Loucy (cell line): ENCODE measurements around the gene TAF12.
"Not testable (repeated sequence)": the region's sequence is repeated elsewhere in the genome, so short reads cannot be mapped to it uniquely, and the experiment has no call there.

Experiments
- H2AFZ ChIP-seq: fragments of 200-600 bp; sonication (generic); 2 replicates; pipeline ENCODE4 v1.6.0; 2016; ENCODE audit warnings: antibody characterized with exemption, mild to moderate bottlenecking, low read length, moderate library complexity
- H3F3A ChIP-seq: fragments of 200-600 bp; 2 replicates; pipeline ENCODE4 v1.6.0; 2016; ENCODE audit warnings: antibody characterized with exemption, low read depth, mild to moderate bottlenecking
- H3K27me3 ChIP-seq: fragments of 200-600 bp; sonication (generic); 2 replicates; pipeline ENCODE4 v1.6.1; 2014; ENCODE audit warnings: low read length, mild to moderate bottlenecking; ENCODE audit not compliant: insufficient read depth, poor library complexity, severe bottlenecking
- H3K36me3 ChIP-seq: fragments of 200-600 bp; sonication (generic); 2 replicates; pipeline ENCODE4 v1.6.1; 2016; ENCODE audit warnings: low read length; ENCODE audit not compliant: insufficient read depth
- H3K4me1 ChIP-seq: fragments of 200-600 bp; sonication (generic); 2 replicates; pipeline ENCODE4 v1.5.1; 2014; ENCODE audit warnings: low read length, mild to moderate bottlenecking; ENCODE audit not compliant: insufficient read depth, poor library complexity, severe bottlenecking
- H3K4me2 ChIP-seq: fragments of 200-600 bp; sonication (generic); 2 replicates; pipeline ENCODE4 v1.6.0; 2014; ENCODE audit warnings: antibody characterized with exemption, low read length, low read depth, mild to moderate bottlenecking; ENCODE audit not compliant: poor library complexity, severe bottlenecking
- H3K4me3 ChIP-seq: fragments of 200-600 bp; sonication (generic); 2 replicates; pipeline ENCODE4 v1.5.1; 2014; ENCODE audit warnings: low read length, mild to moderate bottlenecking, mixed read lengths; ENCODE audit not compliant: poor library complexity, severe bottlenecking
- H3K79me2 ChIP-seq: fragments of 200-600 bp; sonication (generic); 2 replicates; pipeline ENCODE4 v1.6.1; 2014; ENCODE audit warnings: low read length; ENCODE audit not compliant: insufficient read depth
- H3K9ac ChIP-seq: fragments of 200-600 bp; sonication (generic); 2 replicates; pipeline ENCODE4 v1.6.0; 2014; ENCODE audit warnings: mild to moderate bottlenecking, low read depth, low read length, moderate library complexity; ENCODE audit not compliant: poor library complexity, severe bottlenecking
- H3K9me2 ChIP-seq: fragments of 200-600 bp; sonication (generic); replicated peaks from 2 replicates; pipeline ENCODE4 v1.6.1; 2016; ENCODE audit warnings: low read depth, low read length, mixed read lengths
- H3K9me3 ChIP-seq: fragments of 200-600 bp; sonication (generic); 2 replicates; pipeline ENCODE4 v1.6.1; 2014; ENCODE audit warnings: mild to moderate bottlenecking, antibody characterized with exemption, low read length, low read depth; ENCODE audit not compliant: insufficient read depth
- H4K20me1 ChIP-seq: fragments of 200-600 bp; sonication (generic); 2 replicates; pipeline ENCODE4 v1.6.0; 2014; ENCODE audit warnings: antibody characterized with exemption, low read length, mild to moderate bottlenecking; ENCODE audit not compliant: insufficient read depth, poor library complexity, severe bottlenecking
- EZH2phosphoT487 ChIP-seq: fragments of 200-600 bp; IDR thresholded peaks from 2 replicates; pipeline ENCODE4 v1.6.1; 2018; ENCODE audit warnings: antibody characterized with exemption, mild to moderate bottlenecking, moderate library complexity, borderline replicate concordance
- TF ChIP-seq, protein P1 (sequence below): fragments of 200-600 bp; sonication (generic); conservative IDR thresholded peaks from 2 replicates; pipeline ENCODE4 v1.5.1; 2014; ENCODE audit warnings: mild to moderate bottlenecking, antibody characterized with exemption, low read length

Gene TAF12

DNA sequence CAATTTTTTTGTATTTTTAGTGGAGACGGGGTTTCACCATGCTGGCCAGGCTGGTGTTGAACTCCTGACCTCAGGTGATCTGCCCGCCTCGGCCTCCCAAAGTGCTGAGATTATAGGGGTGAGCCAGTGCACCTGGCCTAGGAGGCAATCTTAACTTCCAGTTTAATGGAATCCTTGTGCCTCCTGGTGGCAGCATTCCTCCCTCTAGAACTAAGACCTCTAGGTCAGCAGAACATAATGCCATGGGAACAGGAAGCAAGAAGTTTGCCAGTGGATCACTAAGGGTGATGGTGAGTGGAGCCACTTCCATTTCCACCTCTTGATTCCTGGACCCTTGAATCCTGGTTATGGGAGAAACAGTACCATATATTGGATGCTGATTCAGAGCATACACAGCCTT, 11.0 kb upstream of the TAF12 start:
- not testable (repeated sequence) for H3K9ac ChIP-seq, H3K9me2 ChIP-seq, H3K4me3 ChIP-seq, H3K9me3 ChIP-seq, H3K4me2 ChIP-seq, H3F3A ChIP-seq, H3K27me3 ChIP-seq, H3K79me2 ChIP-seq, H3K4me1 ChIP-seq, H2AFZ ChIP-seq, H3K36me3 ChIP-seq, H4K20me1 ChIP-seq
- TF ChIP-seq, protein P1, sequence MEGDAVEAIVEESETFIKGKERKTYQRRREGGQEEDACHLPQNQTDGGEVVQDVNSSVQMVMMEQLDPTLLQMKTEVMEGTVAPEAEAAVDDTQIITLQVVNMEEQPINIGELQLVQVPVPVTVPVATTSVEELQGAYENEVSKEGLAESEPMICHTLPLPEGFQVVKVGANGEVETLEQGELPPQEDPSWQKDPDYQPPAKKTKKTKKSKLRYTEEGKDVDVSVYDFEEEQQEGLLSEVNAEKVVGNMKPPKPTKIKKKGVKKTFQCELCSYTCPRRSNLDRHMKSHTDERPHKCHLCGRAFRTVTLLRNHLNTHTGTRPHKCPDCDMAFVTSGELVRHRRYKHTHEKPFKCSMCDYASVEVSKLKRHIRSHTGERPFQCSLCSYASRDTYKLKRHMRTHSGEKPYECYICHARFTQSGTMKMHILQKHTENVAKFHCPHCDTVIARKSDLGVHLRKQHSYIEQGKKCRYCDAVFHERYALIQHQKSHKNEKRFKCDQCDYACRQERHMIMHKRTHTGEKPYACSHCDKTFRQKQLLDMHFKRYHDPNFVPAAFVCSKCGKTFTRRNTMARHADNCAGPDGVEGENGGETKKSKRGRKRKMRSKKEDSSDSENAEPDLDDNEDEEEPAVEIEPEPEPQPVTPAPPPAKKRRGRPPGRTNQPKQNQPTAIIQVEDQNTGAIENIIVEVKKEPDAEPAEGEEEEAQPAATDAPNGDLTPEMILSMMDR: 0 out of 2 replicates have a peak, but pooled peaks have one; percentile 13

DNA sequence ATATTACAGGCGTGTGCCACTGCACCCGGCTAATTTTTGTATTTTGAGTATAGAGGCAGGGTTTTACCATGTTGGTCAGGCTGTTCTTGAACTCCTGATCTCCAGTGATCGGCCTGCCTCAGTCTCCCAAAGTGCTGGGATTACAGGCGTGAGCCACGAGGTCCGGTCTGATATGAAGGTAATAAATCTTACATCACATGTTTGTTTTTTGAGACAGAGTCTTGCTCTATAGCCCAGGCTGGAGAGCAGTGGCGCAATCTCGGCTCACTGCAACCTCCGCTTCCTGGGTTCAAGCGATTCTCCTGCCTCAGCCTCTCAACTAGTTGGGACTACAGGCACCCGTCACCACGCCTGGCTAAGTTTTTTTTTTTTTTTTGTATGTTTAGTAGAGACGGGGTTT, 10.2 kb upstream of the TAF12 start:
- H3K4me3 ChIP-seq, H3K27me3 ChIP-seq, H3K4me2 ChIP-seq, H3F3A ChIP-seq, H3K4me1 ChIP-seq, H2AFZ ChIP-seq, H4K20me1 ChIP-seq, H3K9me3 ChIP-seq, H3K36me3 ChIP-seq, H3K9ac ChIP-seq, H3K9me2 ChIP-seq, H3K79me2 ChIP-seq: not testable (repeated sequence)

DNA sequence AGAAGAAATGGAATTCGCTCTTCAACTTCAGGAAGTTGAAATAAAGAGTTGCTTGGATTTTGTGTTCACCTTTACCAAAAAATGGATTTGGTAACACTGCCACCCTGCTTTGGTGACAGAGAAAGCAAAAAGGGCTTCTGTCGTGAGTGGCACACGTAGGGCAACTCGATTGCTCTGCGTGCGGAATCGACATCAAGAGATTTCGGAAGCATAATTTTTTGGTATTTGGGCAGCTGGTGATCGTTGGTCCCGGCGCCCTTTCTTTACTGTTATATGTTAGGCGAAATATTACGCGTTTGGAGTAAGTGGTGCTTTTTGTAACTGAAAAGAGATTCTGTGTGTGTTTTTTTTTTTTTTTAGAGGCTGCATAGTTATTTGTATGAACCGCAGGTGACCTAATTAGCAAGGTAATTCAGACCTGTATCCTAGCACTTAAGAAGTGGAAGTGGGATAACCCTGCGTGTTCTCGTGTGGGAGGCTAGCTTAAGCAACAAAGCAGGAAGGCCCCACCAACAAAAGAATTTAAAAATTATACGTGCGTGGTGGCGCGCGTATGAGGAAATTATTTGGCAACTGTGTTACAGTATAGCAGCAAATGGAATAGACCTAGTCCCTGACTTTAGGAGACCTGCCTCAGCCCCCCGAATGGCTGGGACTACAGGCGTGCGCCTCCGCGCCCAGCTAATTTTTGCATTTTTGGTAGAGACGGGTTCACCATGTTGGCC, 5.8 kb upstream of the TAF12 start, which contains the start of gene RNU11:
Gene RNU11 (plus strand): TSS at position 127 of the 725 bp plus-strand sequence.
- H2AFZ ChIP-seq: peak within 1 kb of the TSS; percentile 81
- H3F3A ChIP-seq: peaks cover 10% of the 10 kb centered on the region; the same call in 1 of the 2 replicates
- H3K9me2 ChIP-seq: no peaks in the 10 kb centered on the region
- no peaks in the 10 kb centered on the region for H3K27me3 ChIP-seq
- peak within 1 kb of the TSS; percentile 72 for H3K4me3 ChIP-seq
- no peaks in the 10 kb centered on the region for H3K79me2 ChIP-seq
- no peaks in the 10 kb centered on the region for H3K9me3 ChIP-seq
- no peak for TF ChIP-seq EZH2phosphoT487
- TF ChIP-seq, protein P1: 0 out of 2 replicates have a peak, but pooled peaks have one; percentile 20
- peaks cover 15% of the 10 kb centered on the region for H3K4me1 ChIP-seq
- peak within 1 kb of the TSS; percentile 75 for H3K9ac ChIP-seq
- no peaks in the 10 kb centered on the region for H4K20me1 ChIP-seq
- H3K4me2 ChIP-seq: peak within 1 kb of the TSS; percentile 68
- no peaks in the 10 kb centered on the region for H3K36me3 ChIP-seq

DNA sequence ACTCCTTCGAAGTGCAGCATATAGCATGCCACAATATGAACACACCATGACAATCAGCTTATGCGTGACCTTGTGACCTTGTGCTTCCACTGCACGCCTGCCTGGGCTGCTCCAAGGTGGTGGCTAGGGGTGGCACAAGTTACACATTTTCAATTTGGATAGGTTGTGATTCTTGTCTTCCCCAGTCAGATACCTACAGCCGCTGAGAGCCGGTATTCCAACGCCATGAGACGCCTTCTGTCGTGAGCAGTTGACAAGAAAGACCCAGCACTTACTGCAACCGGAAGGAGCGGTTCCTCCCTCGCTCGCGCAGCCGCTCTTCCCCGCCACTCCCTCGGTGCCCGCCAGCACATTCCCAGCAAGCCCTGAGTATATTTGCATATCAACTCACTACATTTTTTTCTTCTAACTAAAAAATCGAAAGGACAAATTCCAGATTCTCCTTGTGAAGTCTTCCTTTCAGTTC, 5.2 kb upstream of the TAF12 start:
- no peaks in the 10 kb centered on the region for H3K9me3 ChIP-seq
- peak overlapping the region; percentile 81 for H2AFZ ChIP-seq
- no peaks in the 10 kb centered on the region for H3K36me3 ChIP-seq
- H3F3A ChIP-seq: peaks cover 14% of the 10 kb centered on the region; the same call in 1 of the 2 replicates
- H3K4me2 ChIP-seq: peak overlapping the region; percentile 68
- H3K79me2 ChIP-seq: no peaks in the 10 kb centered on the region
- no peaks in the 10 kb centered on the region for H3K9me2 ChIP-seq
- TF ChIP-seq, protein P1: no peak
- TF ChIP-seq EZH2phosphoT487: no peak
- H3K4me1 ChIP-seq: peaks cover 15% of the 10 kb centered on the region
- no peaks in the 10 kb centered on the region for H4K20me1 ChIP-seq
- H3K4me3 ChIP-seq: peak overlapping the region; percentile 72
- H3K9ac ChIP-seq: peak overlapping the region; percentile 75
- H3K27me3 ChIP-seq: no peaks in the 10 kb centered on the region
